ENCODE data around the gene OVOL3.

DNA sequence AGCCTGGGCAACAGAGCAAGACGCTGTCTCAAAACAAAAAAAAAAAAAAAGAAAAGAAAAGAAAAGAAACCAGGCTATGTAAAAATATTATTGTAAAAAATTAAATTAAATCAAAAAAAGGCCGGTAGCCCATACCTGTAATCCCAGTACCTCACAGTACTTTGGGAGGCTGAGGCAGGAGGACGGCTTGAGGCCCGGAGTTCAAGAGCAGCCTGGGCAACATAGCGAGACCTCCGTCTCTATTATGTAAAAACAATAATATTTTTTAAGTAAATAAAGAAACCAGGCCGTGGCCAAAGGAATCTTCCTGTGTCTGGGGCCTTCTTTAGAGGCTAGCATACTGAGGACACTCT lies 28.2 kb downstream of the OVOL3 start:
- TF ChIP-seq CTCF (IDR thresholded peaks at IDR 0.05) (no peak), POLR2A (IDR thresholded peaks at IDR 0.05) (no peak), POLR2AphosphoS5 (IDR thresholded peaks at IDR 0.05) (no peak)

Data from breast epithelium (tissue), 3 donors.